ENCODE data around the gene EGFR.
A peak's percentile ranks its signal among the peaks of the same experiment; 100 is the strongest.

The EGFR gene

DNA sequence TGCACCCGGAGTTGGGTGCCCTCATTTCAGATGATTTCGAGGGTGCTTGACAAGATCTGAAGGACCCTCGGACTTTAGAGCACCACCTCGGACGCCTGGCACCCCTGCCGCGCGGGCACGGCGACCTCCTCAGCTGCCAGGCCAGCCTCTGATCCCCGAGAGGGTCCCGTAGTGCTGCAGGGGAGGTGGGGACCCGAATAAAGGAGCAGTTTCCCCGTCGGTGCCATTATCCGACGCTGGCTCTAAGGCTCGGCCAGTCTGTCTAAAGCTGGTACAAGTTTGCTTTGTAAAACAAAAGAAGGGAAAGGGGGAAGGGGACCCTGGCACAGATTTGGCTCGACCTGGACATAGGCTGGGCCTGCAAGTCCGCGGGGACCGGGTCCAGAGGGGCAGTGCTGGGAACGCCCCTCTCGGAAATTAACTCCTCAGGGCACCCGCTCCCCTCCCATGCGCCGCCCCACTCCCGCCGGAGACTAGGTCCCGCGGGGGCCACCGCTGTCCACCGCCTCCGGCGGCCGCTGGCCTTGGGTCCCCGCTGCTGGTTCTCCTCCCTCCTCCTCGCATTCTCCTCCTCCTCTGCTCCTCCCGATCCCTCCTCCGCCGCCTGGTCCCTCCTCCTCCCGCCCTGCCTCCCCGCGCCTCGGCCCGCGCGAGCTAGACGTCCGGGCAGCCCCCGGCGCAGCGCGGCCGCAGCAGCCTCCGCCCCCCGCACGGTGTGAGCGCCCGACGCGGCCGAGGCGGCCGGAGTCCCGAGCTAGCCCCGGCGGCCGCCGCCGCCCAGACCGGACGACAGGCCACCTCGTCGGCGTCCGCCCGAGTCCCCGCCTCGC is at the start of gene EGFR:
TSS of gene EGFR (plus strand) at position 657 of the 830 bp plus-strand sequence. CDS start 261 bp downstream, outside the sequence.
- peak in 34 of 51 donors; percentile 17 to 80 (median 62) for DNase-seq

DNA sequence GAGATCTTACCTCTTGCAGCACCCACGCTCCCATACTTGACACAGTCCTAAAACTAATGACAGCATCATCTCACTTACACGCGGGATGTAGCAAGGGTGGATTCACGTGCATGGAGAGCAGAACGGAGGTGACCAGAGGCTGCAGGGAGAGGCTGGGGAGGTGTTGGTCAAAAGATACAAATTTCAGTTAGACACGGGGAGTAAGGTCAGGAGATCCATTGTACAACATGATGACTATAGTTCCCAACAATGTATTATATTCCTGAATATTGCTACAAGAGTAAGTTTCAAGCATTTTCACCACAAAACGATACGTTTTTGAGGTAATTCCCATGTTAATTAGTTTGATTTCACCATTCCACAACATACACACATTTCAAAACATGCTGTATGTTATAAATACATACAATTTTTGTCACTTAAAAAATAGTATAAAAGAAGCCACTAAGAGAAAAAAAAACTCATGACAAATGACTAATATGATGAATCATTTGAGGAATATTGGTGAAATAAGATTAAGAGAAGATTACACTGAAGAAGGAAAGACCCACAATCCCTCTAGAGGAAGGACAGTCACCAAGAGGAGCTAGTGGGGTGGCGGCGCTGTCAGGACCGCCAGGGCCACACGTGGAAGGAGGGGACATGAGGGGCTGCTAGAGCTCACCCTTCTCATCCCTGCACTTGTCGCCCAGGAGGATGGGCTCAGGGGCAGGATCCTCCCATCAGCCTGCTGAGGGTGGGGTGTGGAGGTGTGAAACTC is 49.4 kb upstream of the EGFR start:
- DNase-seq = no peak

DNA sequence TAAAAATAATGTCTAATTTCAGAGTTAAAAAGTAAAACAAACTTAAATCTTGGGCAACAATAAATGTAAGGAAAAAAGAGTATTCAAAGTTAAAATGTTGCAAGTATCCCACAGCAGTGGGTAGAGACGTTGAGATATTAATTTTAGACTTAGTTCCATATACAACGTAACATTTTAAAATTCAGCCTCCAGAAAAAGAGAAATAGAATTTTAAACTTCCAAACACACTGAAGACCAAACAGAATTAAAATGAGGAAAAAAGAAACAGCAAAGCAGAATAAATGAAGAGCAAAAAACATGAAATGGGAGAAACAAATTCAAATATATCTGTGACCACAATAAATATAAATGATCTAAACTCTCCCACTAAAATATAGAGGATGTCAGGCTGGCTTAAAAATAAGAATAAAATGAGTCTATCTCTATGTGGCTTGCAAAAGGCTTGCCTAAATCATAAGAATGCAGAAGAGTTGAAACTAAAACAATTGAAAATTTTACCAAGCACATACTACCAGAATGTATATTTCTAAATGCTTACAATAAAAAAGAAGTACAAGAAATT is 46.0 kb upstream of the EGFR start:
- DNase-seq = no peak

DNA sequence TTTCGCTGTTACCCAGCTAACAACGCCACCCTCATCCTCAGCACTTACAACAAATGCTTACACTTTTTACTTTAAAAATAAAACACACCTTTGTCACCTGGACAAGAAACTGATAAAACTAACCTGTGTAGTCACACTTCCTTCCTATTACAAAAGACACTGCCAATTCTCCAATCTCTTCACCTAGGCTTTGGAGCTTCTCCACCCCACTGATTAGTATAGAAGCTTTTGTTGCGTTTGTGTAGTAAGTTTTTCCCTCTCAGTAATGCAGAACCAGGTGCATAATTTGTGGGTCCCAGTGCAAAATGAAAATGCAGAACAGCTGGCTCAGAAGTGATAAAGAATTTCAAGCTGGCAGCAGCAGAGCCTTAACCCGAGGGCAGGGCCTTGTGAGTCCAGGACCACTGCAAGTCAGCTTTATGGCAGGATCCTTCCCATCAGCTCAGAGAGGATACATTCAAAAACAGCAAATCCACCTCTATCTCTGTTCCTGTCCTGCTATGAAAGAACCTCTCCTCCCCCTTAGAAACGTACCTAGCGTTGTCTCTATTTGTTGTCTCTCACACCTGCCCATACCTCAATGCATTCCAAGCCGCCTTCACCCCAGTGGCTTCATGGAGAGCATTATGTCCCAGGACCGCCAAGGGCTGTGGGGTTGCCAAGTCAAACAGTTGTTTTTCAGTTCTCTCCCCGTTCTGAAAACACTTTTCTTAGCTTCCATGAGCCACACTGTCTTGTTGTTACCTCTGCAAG is 40.3 kb upstream of the EGFR start:
- DNase-seq = no peak

DNA sequence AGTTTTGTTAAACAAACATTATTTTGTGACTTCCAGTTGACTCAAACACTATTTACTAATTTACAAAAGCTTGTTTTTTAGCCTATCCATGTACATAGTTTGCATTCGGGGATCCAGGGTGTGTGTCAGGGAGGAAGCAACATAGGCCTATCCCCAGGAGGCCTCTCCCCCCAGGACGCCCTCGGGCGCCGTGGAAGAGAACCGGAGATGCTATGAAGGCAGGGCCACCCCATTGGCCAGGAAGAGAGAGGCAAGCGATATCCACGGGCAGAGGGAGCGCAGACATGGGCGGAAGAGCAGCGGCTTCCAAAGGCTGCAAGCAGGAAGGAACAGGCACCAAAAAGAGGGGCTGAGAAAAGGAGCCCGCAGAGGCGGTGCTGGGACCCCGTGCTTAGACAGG is 38.3 kb upstream of the EGFR start:
- DNase-seq = no peak

DNA sequence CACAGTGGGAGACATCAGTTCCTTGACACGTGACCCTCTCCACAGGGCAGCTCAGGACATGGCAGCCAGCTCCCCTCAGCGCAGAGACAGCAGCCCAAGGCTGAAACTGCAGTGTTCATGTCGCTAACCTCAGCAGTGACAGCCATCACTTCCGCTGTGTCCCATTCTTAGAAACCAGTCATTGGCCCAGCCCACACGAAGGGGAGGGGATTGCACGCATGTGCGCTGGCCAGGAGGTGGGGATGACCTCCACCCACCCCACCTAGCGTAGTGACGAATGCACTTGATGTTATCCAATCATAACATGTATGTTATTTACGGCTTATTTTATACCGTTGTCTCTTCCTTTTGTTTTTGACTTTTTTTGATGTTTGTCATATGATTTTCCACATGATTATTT is 36.9 kb upstream of the EGFR start:
- no peak for DNase-seq

DNA sequence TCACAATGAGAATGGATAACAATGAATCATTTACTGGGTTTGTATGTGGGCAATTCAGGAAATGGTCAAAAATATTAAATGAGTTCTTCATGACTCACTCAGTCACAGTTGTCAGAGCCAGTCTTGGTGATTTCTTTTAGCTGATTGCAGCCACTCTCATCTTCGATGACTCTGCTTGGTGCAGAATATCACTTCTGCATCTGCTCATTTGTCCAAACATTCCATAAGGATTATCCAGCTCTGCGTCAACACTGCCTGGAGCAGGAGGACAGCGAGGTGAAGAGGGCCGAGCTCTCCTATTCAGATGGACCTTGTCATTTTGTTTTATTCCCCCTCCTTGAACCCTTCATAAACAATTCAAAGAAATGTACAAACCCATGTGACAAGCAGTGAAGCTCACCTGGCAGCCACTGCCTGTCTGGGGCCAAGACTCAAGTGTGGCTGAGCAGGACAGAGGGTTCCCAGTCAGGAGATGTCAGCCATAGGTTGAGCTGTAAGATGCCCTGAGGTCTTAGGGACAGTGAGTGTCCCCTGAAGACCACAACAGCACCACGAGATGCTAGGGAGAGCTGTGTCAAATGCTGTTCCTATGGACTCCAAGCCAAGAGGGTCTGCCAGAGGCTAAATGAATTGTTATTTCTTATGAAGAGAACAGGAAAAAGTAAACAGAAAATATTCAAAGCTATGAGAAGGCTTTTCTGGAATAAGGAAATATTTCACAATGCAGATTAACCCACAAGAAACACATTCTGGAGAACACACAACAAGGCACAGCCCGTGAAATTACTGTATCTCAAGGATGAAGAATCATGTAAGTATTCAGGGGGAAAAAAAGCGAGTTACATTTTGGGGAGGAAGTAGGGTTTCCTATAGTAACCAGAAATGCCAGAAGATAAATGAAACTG is 33.1 kb upstream of the EGFR start:
- DNase-seq = no peak

DNA sequence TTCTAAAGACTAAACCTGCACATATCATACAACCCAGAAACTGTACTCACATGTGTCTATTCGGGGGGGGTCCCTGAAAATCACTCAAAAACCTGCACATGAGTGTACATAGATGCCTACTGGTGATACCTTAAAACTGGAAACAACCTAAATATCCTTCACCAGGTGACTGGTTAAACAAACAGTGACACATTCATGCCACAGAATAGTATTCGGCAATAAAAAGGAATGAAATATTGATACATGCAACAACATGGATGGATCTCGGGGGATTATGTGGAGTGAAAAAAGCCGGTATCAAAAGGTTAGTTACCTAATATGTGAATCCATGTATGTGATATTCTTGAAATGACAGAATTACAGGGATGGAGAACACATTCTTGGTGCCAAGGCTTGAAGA is 32.1 kb upstream of the EGFR start:
- no peak for DNase-seq

DNA sequence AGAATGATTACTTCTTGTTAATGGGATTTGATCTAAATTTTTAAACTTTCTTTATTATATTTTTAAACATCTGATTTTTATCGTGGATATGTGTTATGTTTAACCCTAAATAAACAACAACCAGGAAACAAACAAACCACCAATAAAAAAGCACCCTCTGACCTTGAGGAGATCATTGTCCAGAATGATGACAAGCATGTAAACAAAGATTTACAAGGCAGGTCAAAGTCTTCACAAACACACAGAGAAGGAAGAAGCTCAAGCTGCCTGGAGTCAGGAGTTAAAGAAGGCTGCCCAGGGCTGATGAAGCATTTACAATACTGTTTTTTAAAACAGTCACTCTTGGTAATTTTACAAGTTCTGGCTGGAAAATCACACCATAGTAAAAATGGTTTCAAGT is 31.0 kb upstream of the EGFR start:
- no peak for DNase-seq

DNA sequence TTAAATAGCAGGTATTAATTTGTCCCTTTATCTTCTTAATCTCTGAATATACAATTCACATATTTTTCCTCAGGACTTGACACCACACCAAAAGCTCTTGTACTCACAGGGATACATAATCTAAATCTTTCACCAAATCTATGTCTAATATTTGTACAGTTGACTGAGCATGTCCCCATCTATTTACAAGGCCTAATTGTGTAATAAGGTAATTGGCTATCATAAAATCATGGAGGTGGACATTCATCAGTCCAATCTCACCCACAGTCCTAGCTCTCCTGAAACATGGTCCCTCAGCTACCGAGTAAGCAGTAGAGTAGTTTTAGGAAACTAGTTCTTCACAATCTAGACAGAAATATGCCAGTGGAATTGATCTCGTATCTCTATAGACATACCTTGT is 30.3 kb upstream of the EGFR start:
- DNase-seq = no peak

DNA sequence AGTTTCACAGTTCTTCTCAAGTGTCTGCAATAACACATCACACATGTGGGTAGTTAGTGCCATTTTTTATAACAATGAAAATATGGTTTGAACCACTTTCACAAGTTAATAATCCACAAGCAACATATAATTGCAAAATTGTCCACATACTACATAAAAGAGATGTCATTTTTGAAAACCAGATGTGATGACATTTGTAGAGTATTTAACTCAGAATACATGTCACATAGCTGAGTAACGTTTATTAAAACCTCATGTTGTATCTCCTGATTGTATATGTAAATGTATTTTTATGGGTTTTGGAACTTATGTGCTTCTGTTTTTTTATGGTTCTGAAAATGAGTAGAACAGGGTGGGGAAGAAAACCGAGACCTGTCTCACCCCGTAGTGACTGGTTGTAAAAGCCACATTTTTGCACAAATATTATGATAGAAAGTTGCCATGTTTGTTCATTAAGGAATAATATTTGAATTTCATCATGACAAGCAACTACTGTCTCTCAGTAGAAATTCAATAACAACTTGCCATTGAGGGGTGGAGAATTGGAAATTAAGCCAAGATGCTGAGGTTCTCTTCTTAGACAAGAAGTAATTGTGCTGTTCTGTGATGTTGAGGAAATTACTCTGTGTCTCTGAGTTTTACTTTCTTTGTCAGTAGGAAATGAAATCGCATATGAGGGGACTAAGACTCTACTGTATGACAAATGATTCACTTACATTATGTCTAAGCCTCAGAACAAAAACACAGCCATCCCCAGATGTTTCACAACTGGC is 29.2 kb upstream of the EGFR start:
- DNase-seq = no peak

DNA sequence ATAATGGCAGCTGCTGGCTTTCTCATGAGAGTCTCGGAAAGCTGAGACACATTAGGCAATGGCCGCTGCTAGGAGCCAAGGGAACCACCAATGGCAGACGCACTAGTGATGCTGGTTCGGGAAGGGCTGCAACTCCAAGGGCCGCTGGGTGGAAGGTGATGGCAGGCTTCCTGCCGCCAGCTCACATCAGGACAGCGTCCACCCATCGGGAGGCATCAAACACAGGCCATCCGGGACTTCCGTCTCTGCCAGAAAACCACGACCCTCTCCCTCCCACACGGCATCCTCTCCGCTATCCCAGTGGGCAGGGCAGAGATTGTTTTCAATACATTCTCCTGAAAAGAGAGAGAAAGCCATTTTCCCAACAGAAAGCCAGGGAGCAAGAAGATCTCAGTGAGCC is 27.5 kb upstream of the EGFR start:
- DNase-seq = no peak

DNA sequence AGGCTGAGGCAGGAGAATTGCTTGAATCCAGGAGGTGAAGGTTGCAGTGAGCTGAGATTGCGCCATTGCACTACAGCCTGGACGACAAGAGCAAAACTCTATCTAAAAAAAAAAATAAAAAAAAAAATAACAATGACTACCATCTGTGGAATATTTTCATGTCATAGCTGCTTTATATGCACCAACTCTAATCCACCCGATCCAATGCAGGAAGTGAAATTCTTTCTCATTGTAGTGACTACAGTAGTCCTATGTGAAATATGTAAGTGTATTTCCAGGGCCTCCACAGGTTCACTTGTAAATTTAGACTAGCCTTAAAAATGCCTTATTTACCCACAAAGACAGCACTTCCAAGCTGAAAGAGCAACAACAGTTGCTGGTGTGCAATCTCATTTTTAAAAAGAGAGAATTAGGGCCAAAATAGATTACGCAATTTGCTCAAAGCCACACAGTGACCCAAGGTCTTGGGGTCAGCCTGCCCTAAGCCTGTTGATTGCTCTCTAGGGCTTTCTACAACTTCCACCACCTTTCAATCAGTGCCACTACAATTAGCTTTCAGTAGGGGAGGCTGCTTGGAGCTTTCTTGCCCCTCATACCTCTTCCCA is 25.8 kb upstream of the EGFR start:
- DNase-seq = no peak

DNA sequence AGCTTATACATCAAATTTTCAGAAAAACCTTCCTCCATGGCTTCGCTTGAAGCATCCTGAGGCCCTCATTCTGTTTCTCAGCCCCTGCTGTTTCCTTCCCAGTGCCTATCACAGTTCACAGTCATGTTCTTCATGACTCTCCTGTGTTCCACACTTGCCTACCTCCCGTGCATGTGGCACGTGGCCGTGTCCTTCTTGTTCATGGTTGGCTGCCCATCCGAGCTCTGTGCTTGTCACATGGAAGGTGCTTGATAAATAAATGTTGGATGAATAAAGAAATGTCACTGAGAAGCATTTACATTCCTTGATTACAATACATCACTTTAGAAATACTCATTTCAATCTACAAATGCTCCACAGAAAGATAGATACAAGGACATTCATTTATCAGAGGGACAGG is 23.7 kb upstream of the EGFR start:
- DNase-seq = no peak

DNA sequence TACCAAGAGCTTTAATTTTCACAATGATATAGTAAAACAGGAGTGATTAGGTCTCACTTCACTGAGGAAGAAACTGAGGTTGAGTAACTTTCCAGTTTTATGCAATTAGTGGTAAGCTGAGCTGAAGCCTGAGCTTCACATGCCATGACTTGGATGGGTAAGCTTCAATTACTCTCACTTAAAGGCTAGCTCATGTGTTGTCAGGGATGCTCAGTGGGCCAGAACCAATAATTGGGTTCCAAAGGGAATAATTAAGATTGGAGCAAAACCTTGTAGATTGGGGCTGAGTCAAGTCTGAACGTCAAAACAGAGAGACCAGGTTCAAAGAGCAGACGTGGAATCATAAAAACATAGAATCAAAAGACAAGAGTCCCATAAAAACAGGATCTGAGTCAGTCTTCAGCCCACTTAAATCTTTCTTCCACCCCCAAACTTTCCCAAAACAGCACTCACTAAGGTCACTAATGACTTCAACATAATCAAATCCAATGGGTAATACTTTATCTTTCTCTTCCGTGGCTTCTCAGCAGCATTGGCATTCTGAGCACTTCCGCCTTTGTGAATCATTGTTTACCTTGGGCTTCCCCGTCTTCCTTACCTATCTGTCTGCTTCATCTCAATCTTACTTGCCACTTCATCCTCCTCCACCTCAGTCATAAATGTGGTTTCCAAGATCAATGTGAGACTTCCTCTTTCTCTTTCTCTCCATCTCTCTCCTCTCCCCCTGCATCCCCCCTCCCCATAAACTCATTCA is 23.0 kb upstream of the EGFR start:
- DNase-seq = no peak

DNA sequence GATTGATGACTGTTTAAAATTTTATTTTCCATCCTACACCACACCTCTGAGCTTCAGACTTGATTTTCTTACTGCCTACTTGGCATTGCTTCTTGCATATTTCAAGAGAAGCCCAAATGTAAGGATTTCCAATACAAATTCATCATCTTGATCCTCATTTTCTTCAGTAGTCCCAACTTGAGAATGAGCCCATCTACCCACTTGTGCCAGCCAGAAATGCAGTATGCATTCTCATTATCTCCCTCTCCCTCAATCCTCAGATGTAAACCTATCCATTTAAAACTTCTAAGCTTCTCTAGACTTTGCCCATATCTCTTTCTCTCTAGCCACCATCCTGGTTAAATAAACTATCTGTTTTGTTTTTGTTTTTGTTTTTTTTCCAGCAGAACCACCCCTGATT is 22.4 kb upstream of the EGFR start:
- DNase-seq = no peak

DNA sequence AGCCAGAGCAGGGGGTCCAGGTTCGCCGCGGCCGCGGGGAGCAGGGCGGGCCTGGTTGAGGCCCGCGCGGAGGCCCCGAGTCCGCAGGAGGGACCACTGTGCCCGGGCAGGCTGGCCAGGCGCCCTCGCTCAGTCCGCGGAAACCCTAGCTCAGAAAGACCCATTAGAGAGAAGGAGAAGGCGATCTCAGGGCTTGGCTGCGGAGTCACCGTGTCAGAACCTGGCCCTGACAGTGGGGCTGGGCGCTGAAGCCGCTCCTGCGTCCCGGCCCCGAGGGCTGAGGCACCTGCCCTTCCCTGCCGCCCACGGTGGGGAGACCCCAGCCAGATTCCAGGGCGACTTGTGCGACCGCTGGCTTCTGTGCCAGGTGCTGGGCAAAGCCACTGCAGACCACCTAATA is 14.2 kb upstream of the EGFR start:
- no peak for DNase-seq

DNA sequence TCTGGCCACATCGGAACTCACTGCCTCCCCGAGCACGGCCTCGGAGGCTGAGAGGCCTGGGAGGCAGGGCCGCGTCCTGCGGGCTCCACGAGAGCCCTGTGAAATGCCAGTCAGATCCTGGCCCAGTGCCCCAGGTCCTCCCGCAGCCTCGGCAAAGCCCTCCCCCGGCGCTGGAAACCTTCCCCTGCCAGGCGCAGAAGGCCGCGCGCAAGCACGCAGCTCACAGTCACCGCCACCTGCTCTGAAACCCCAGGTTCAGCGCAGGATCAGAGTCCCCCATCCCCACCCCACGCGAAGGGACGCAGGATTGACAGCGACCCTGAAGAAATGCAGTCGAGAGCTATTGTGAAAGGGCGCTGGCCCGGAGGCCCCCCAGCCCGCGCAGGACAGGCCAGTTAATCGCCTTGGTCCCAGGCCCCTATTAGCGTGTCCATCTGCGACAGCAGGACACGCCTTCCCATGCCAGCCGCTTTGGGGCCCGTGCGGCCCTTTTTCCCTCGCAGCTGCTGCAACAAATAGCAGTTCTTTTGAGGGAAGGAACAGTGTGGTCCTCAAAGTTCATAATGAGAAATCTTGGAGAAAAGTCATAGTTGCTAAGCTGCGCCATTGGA is 13.5 kb upstream of the EGFR start:
- DNase-seq = peak in 12 of 51 donors; percentile 14 to 53 (median 24)

Data from hypothalamus (tissue), 51 donors.